Upper lobe of right lung (tissue), 1 donor: ENCODE results near the gene C14orf39. TPM values are rescaled to one million over a fixed set of nuclear protein-coding genes. Genes with fewer than 3 reads are reported as not detected.
A peak's percentile ranks its signal among the peaks of the same experiment; 100 is the strongest.
"Not testable (repeated sequence)": the region's sequence is repeated elsewhere in the genome, so short reads cannot be mapped to it uniquely, and the experiment has no call there.

Source experiments
- ATAC-seq: fragments of 200-7000 bp; cut with Tn5 transposase; one replicate; pipeline ENCODE4 v1.9.1; 2020; ENCODE audit warnings: mild to moderate bottlenecking, moderate library complexity
- DNase-seq: peaks from one replicate; pipeline ENCODE4 v3.0.0-alpha.2; 2020
- H3K27ac ChIP-seq: fragments of 200-600 bp; one replicate; pipeline ENCODE4 v1.8.0; 2022
- H3K27me3 ChIP-seq: fragments of 200-600 bp; one replicate; pipeline ENCODE4 v1.8.0; 2022; ENCODE audit warnings: mild to moderate bottlenecking
- H3K36me3 ChIP-seq: fragments of 200-600 bp; one replicate; pipeline ENCODE4 v1.8.0; 2022
- H3K4me1 ChIP-seq: fragments of 200-600 bp; one replicate; pipeline ENCODE4 v1.8.0; 2022
- H3K4me3 ChIP-seq: fragments of 200-600 bp; one replicate; pipeline ENCODE4 v1.8.0; 2022; ENCODE audit warnings: mild to moderate bottlenecking
- H3K9me3 ChIP-seq: fragments of 200-600 bp; one replicate; pipeline ENCODE4 v1.8.0; 2022
- CTCF ChIP-seq: fragments of 200-600 bp; IDR thresholded peaks from one replicate; pipeline ENCODE4 v1.8.0; 2022; ENCODE audit warnings: antibody characterized with exemption
- intact Hi-C: fragments of 100-400 bp; cut with DNase I; formaldehyde crosslinking; loops from one replicate; pipeline ENCODE4 v1.11.0; 2022
- total RNA-seq: library from RNA; stranded (reverse); fragmentation: NEBNext Ultra II Directional; extraction: Animal tissue kit (Norgen Biotek cat#: 25700); gene quantifications from one replicate; pipeline ENCODE4 v1.2.1, GENCODE V29; 2021
- donor health status: DM: no; HTN: yes; CAD: no; lungs with severe emphysema.

Gene C14orf39
- total RNA-seq, 1 donor from 2014 or later: not detected

- TF ChIP-seq CTCF: no peak
- DNase-seq (no peak), ATAC-seq (no peak)
- Histone ChIP-seq H3K4me3 (no peak overlapping the region), H3K27me3 (peaks cover 57% of the 10 kb centered on the region), H3K27ac (no peak overlapping the region), H3K36me3 (no peaks in the 10 kb centered on the region), H3K9me3 (no peaks in the 10 kb centered on the region), H3K4me1 (no peaks in the 10 kb centered on the region)
- intact Hi-C loops: no loop called here
These were observed 736 bp downstream of the C14orf39 start for GRCh38 chr14:60485057-60485597.

- intact Hi-C loops: no loop called here
- Histone ChIP-seq H3K4me1 (no peaks in the 10 kb centered on the region), H3K4me3 (no peak overlapping the region), H3K9me3 (no peaks in the 10 kb centered on the region), H3K27ac (no peak overlapping the region), H3K27me3 (peaks cover 49% of the 10 kb centered on the region), H3K36me3 (no peaks in the 10 kb centered on the region)
- no peak for TF ChIP-seq CTCF
- ATAC-seq (no peak), DNase-seq (no peak)
These were observed 3.1 kb downstream of the C14orf39 start for GRCh38 chr14:60482743-60483142.

- H3K4me3 ChIP-seq, ATAC-seq, H3K36me3 ChIP-seq, H3K27ac ChIP-seq, DNase-seq, intact Hi-C loops, H3K9me3 ChIP-seq, H3K4me1 ChIP-seq: not testable (repeated sequence)
- peaks cover 25% of the 10 kb centered on the region for H3K27me3 ChIP-seq
These were observed 5.6 kb downstream of the C14orf39 start for GRCh38 chr14:60480248-60480647.

- H3K4me3 ChIP-seq: no peak overlapping the region
- no peak for ATAC-seq
- TF ChIP-seq CTCF: no peak
These were observed 30.0 kb downstream of the C14orf39 start for GRCh38 chr14:60455875-60456274.

GRCh38 chr14:60430276-60430675 is 55.6 kb downstream of the C14orf39 start:
- no peak overlapping the region for H3K4me3 ChIP-seq
- intact Hi-C loops: no loop called here
- ATAC-seq: no peak

More at GRCh38 chr14:60455875-60456274, 30.0 kb downstream of the C14orf39 start:
- no peak for DNase-seq
- intact Hi-C loops: no loop called here
- Histone ChIP-seq H3K4me1 (no peaks in the 10 kb centered on the region), H3K36me3 (no peaks in the 10 kb centered on the region), H3K9me3 (no peaks in the 10 kb centered on the region), H3K27me3 (no peaks in the 10 kb centered on the region), H3K27ac (no peak overlapping the region)

DNA sequence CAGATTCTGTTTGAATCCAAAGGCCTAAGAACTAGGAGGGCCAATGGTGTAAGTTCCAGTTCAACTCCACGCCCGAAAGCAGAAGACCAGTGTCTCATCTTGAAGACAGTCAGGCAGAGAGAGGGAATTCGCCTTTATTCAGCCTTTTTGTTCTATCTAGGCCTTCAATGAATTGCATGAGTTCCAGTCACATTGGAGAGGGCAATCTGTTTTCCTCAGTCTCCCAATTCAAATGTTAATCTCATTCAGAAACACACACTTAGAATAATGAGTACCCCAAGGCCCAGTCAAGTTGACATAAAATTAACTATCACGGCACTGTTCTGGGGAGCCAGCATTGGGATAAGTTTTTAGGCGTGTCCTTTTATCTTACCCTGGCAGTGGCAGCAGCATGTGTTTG is 65.8 kb downstream of the C14orf39 start:
- Histone ChIP-seq H3K36me3 (no peaks in the 10 kb centered on the region), H3K4me3 (no peak overlapping the region), H3K9me3 (no peaks in the 10 kb centered on the region), H3K27ac (no peak overlapping the region), H3K27me3 (no peaks in the 10 kb centered on the region), H3K4me1 (no peaks in the 10 kb centered on the region)
- no peak for DNase-seq
- ATAC-seq: no peak
- intact Hi-C loops: no loop called here
- no peak for TF ChIP-seq CTCF

More at GRCh38 chr14:60430276-60430675, 55.6 kb downstream of the C14orf39 start:
- Histone ChIP-seq H3K27me3 (no peaks in the 10 kb centered on the region), H3K9me3 (no peaks in the 10 kb centered on the region), H3K36me3 (no peaks in the 10 kb centered on the region), H3K27ac (no peak overlapping the region), H3K4me1 (no peaks in the 10 kb centered on the region)
- DNase-seq: no peak
- TF ChIP-seq CTCF: no peak

- H3K27me3 ChIP-seq, H3K27ac ChIP-seq, intact Hi-C loops, H3K9me3 ChIP-seq, DNase-seq, H3K4me1 ChIP-seq, H3K4me3 ChIP-seq, H3K36me3 ChIP-seq: not testable (repeated sequence)
- peak; percentile 54 for ATAC-seq
These were observed 88.3 kb downstream of the C14orf39 start for GRCh38 chr14:60397550-60397949.
